Activated T-helper 2 cell treated with anti-CD3 and anti-CD28 coated beads, Interferon-gamma antibody, Interleukin-2, Interleukin-4, amounts not matched to agents 10 μg/mL and 5 μg/mL and 100 μg/mL, durations not matched to agents 14 hours and 24 hours and 36 hours (primary cell): ENCODE results near the gene TTYH2. TPM values are rescaled to one million over a fixed set of nuclear protein-coding genes. Genes with fewer than 3 reads are reported as not detected.
"Not testable (repeated sequence)": the region's sequence is repeated elsewhere in the genome, so short reads cannot be mapped to it uniquely, and the experiment has no call there.

Source experiments
- DNase-seq: peaks from one replicate; pipeline ENCODE4 v3.0.0; 2021; ENCODE audit warnings: low spot score
- H3K27ac Mint-ChIP-seq: one replicate; pipeline ENCODE4 v1.8.0; 2021; ENCODE audit warnings: mixed read lengths
- H3K27me3 Mint-ChIP-seq: one replicate; pipeline ENCODE4 v1.8.0; 2021; ENCODE audit warnings: low read depth, mixed read lengths
- H3K36me3 Mint-ChIP-seq: one replicate; pipeline ENCODE4 v1.8.0; 2021; ENCODE audit warnings: low read depth, mixed read lengths
- H3K4me1 Mint-ChIP-seq: one replicate; pipeline ENCODE4 v1.8.0; 2021; ENCODE audit warnings: low read depth, mixed read lengths
- H3K4me3 Mint-ChIP-seq: one replicate; pipeline ENCODE4 v1.8.0; 2021; ENCODE audit warnings: low read depth, mild to moderate bottlenecking, moderate library complexity, mixed read lengths
- H3K9me3 Mint-ChIP-seq: one replicate; pipeline ENCODE4 v1.8.0; 2021; ENCODE audit warnings: mixed read lengths
- intact Hi-C: fragments of 100-400 bp; cut with micrococcal nuclease; formaldehyde crosslinking; loops from one replicate; pipeline ENCODE4 v1.15.1; 2023
- total RNA-seq: library from RNA; stranded (reverse); gene quantifications from 2 replicates; pipeline ENCODE4 v1.2.3, GENCODE V29; 2022

The TTYH2 gene
- total RNA-seq, 1 donor from 2014 or later = 17.0 TPM

DNA sequence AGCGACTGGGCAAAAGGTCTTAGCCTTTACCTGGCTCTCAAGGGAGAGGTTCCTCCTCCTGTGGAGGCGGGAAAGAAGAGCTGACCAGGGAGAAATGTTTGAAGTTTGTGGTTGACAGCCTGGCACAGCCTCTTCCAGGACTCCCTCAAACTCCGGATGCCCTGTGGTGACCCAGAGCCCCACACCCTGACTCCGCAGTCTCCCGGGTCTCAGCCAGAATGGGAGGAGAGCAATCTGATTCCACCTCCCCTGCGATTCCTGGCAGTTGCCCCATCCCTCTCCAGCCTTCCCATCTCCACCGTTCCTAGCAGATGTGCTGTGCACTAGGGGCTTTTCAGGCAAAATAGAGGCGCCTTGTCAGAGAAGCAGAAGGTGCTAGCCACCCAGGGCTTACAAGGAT, 55.2 kb downstream of the TTYH2 start:
- Mint-ChIP-seq H3K9me3 (no peaks in the 10 kb centered on the region), H3K4me3 (no peak overlapping the region), H3K36me3 (peaks cover 4% of the 10 kb centered on the region), H3K27me3 (peaks cover 7% of the 10 kb centered on the region), H3K4me1 (peaks cover 3% of the 10 kb centered on the region), H3K27ac (no peak overlapping the region)
- DNase-seq = no peak
- intact Hi-C loops = no loop called here

DNA sequence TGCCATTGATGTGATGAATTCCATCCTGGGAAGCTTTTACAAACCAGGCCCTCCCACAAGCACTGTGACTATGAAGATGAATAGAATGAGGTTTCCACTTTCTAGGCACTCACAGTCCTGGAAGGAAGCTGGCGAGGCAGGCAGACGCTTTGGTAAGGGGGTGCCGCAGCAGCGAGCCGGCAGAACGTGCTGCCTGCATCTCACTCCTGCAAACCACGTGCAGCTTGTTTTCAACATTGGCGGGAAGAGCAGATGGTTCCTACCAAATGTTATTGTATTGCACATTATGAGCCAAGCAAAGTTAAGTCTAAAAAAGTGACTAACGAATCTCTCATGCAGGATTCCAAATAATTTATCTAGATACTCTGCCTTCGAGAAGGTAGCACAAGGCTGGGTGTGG, 57.0 kb downstream of the TTYH2 start:
- peaks cover 18% of the 10 kb centered on the region for H3K4me1 Mint-ChIP-seq
- peaks cover 7% of the 10 kb centered on the region for H3K27me3 Mint-ChIP-seq
- H3K9me3 Mint-ChIP-seq = no peaks in the 10 kb centered on the region
- H3K36me3 Mint-ChIP-seq = peaks cover 4% of the 10 kb centered on the region
- no peak overlapping the region for H3K4me3 Mint-ChIP-seq
- no peak for DNase-seq
- intact Hi-C loops = no loop called here
- no peak overlapping the region for H3K27ac Mint-ChIP-seq

DNA sequence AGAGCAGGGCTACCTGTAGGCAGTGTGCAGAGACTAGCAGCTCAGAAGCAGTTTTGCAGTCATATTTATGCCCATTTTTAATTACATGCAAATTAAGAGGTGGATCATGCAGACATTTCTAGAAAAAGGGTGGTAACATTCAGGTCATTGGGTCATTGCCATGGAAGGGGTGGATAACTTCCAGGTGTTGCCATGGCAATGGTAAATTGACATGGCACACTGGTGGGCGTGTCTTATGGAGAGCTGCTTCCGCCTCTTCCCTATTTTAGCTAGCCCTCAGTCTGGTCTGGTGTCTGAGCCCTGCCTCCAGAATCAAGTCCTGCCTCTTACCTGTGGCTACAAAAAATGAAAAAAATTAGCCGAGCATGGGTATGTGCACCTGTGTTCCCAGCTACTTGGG, 57.9 kb downstream of the TTYH2 start:
- Mint-ChIP-seq H3K36me3 (peaks cover 4% of the 10 kb centered on the region), H3K4me3 (no peak overlapping the region), H3K9me3 (no peaks in the 10 kb centered on the region), H3K27ac (no peak overlapping the region), H3K4me1 (peaks cover 22% of the 10 kb centered on the region), H3K27me3 (peaks cover 7% of the 10 kb centered on the region)
- DNase-seq = no peak
- intact Hi-C loops = no loop called here

DNA sequence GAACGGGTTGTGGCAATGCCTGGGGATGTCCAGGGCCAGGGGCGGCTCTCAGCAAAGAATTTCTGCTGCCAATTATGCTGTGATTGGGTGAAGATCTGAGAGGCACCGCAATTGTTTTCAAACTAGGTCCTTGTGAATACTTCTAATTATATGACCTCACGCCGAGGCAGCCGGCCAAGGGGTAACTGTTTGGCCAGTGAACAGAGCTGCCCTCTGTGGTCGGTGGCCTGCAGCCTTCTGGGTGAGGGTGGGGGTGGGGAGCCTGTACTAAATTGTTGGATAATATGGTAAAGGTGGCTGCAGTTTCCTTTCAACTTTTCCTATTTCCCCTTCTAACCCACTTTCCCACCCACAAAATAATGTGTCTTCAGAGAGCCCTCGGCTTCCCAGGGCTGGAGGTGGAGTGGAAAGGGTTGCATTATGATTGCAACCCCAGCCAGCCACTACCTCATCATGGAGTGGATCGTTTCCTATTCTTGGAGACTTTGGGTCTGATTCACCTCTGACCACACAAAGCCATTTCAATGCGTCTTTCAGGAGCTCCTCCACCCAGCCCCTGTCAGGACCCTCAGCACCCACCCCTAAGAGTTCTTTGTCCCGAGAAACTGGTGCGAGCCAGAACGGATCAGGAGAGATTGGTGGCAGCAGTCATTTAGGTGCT, 58.7 kb downstream of the TTYH2 start:
- peaks cover 4% of the 10 kb centered on the region for H3K36me3 Mint-ChIP-seq
- intact Hi-C loops = no loop called here
- H3K4me3 Mint-ChIP-seq = no peak overlapping the region
- H3K4me1 Mint-ChIP-seq = peaks cover 27% of the 10 kb centered on the region
- H3K27me3 Mint-ChIP-seq = peaks cover 7% of the 10 kb centered on the region
- H3K27ac Mint-ChIP-seq = no peak overlapping the region
- DNase-seq = no peak
- H3K9me3 Mint-ChIP-seq = no peaks in the 10 kb centered on the region

DNA sequence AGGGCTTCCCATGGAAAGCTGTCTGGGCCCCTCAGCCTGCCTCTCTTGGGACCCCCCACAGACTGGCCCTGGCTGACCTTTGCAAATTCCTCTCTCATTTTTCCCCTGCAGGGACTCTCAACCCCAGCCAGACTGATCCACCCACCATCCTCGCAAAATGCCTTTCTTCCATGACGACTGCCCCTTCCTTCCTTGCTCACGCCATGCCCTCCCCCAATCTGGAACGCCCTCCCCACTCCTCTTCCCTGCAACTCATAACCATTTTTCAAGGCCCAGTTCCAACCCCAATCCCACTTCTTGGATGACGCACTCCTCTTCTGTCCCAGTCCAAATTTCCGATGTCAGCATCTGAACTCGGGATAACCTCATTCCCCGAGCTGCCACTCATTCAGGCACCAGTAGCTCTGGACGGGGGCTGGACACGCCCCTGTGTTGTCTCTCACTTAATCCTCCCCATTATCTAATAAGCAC, 59.4 kb downstream of the TTYH2 start:
- H3K9me3 Mint-ChIP-seq = no peaks in the 10 kb centered on the region
- no peak overlapping the region for H3K4me3 Mint-ChIP-seq
- peaks cover under 1% of the 10 kb centered on the region for H3K36me3 Mint-ChIP-seq
- intact Hi-C loops = no loop called here
- no peak for DNase-seq
- H3K27ac Mint-ChIP-seq = no peak overlapping the region
- peaks cover 7% of the 10 kb centered on the region for H3K27me3 Mint-ChIP-seq
- H3K4me1 Mint-ChIP-seq = peaks cover 29% of the 10 kb centered on the region

DNA sequence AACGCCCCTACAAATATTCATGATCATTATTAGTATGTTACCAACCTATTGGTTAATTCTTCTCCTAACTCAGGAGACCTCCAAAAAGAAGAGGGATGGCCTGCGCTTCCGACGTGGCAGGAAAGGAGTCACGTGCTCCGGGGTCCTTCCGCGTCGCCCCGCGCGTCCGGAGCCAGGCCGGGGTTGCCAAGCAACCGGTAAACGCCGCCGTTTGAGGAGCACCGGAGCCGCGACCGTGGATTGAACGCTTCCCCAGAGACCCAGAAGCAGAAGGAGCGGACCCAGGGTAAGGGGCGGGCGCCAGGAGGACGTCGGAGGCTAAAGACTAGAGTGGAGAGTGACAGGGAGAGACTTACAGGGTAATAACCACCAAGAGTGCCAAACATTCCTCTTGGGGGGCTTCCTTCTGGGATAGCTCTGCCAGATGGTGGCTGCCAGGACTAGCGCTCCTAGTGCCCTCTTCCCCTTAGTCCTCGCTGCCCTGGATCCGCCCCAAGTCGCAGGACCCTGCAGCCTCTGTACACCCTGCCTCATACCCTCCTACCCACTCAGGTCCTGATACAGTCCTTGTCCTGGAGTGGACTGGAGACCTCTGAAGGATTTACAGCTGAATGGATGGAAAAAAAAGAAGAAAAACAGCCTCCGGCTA, 60.8 kb downstream of the TTYH2 start, which contains the start of gene DNAI2:
DNAI2 (plus strand) TSS at position 175 of the 649 bp plus-strand sequence. CDS start 7,584 bp downstream, outside the sequence.
- peaks cover 4% of the 10 kb centered on the region for H3K36me3 Mint-ChIP-seq
- intact Hi-C loops = no loop called here
- DNase-seq = no peak
- H3K4me3 Mint-ChIP-seq = peak within 1 kb of the TSS; percentile 45
- peaks cover 7% of the 10 kb centered on the region for H3K27me3 Mint-ChIP-seq
- no peak within 1 kb of the TSS for H3K27ac Mint-ChIP-seq
- no peaks in the 10 kb centered on the region for H3K9me3 Mint-ChIP-seq
- H3K4me1 Mint-ChIP-seq = peaks cover 34% of the 10 kb centered on the region

DNA sequence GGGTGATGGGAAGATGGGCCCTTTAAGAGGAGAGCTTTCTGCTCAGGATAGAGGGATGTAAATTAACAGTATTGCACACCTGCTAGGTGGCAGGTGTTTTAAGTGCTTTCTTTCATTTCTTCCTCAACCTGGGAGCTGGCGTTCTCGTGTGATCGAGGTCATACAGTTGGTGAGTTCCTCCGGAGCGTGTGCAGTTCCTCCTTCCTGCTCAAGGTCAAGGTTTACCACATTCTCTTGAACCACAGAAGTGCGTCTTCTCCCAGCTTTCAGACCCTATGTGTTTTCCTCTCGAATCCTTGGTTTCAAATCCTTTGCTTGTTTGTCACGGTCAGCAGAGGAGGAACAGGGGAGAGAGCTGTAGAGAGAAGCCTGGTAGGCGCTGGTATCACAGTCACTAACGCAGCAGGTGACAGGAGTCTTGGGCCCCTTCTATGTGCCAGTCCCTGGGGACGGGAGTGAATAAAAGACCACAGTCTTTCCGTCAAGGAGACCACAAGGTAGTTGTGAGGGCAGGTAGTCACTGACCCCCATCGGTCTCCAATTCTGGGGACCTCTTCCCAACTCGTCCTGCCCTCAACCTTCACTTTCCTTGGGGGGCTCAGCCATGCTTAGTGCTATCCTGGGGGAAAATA, 61.5 kb downstream of the TTYH2 start:
- Mint-ChIP-seq H3K9me3 (no peaks in the 10 kb centered on the region), H3K36me3 (peaks cover 5% of the 10 kb centered on the region), H3K27ac (no peak overlapping the region), H3K27me3 (peaks cover 7% of the 10 kb centered on the region), H3K4me1 (peaks cover 36% of the 10 kb centered on the region), H3K4me3 (no peak overlapping the region)
- intact Hi-C loops = no loop called here
- DNase-seq = no peak

DNA sequence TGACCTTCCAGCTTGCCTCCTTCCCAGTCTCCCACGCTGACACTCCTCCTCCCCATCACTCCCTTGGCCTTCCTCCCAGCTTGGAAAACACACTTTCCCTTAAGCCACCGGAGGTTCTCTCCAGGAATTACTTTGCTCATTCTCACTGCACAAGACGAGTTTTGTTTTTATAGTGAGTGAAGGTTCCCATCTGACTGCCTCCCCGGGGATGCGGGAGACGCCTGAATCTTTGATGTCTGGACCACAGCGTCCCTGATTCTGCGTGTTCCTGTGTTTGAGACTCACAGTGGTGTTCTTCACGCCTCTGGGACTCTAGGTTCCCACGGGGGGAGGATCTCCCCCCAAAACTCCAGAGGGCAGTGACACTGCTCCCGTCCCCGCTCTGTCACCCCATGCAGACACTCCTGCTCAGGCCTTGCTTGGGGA, 62.7 kb downstream of the TTYH2 start:
- DNase-seq = no peak
- Mint-ChIP-seq H3K9me3 (no peaks in the 10 kb centered on the region), H3K4me1 (peaks cover 47% of the 10 kb centered on the region), H3K36me3 (peaks cover 8% of the 10 kb centered on the region), H3K4me3 (no peak overlapping the region), H3K27me3 (peaks cover 7% of the 10 kb centered on the region), H3K27ac (no peak overlapping the region)
- intact Hi-C loops = no loop called here

DNA sequence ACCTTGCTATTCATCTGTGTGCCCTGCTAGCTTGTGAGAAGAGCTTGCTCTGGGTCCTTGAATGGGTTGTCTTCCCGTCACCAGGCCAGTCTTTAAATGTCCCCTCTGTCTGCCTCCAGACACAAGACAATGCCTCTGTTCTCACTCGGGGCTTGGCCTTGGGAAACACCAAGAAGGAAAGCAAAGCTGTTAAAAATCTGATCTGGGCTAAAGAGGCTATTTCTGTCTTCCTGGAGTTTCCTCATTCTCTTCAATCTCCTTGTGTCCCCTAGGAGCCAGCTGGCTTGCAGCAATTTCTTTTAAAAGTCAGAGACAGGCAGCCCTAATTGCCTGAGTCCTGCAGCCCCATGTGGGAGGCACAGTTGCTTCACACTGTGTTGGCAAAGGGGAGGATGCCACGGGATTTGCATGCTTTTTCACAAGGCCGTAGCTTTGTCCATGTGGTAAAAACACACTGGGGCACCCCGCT, 63.2 kb downstream of the TTYH2 start:
- intact Hi-C loops = no loop called here
- Mint-ChIP-seq H3K9me3 (no peaks in the 10 kb centered on the region), H3K36me3 (peaks cover 8% of the 10 kb centered on the region), H3K27me3 (peaks cover 7% of the 10 kb centered on the region), H3K4me1 (peaks cover 47% of the 10 kb centered on the region), H3K27ac (peak overlapping the region; percentile 44), H3K4me3 (no peak overlapping the region)
- no peak for DNase-seq

DNA sequence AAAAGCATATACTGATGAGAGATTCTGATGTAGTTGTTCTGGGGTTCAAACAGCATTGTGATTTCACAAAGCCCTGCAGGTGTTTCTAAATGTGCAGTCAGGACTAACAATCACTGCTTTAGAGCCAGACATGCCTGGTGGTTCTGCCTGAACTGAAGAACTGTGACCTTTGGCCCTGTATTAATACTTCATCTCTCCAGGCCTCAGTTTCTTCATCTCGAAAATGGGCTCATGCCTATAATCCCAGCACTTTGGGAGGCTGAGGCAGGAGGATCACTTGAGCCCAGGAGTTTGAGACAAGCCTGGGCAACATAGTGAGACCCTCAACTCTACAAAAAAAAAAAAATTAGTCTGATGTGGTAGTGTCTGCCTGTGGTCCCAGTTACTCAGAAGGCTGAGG, 64.6 kb downstream of the TTYH2 start:
- peak overlapping the region; percentile 55 for H3K27ac Mint-ChIP-seq
- intact Hi-C loops = no loop called here
- H3K4me1 Mint-ChIP-seq = peaks cover 55% of the 10 kb centered on the region
- H3K4me3 Mint-ChIP-seq = no peak overlapping the region
- H3K27me3 Mint-ChIP-seq = peaks cover 4% of the 10 kb centered on the region
- peaks cover 8% of the 10 kb centered on the region for H3K36me3 Mint-ChIP-seq
- no peak for DNase-seq
- H3K9me3 Mint-ChIP-seq = no peaks in the 10 kb centered on the region

DNA sequence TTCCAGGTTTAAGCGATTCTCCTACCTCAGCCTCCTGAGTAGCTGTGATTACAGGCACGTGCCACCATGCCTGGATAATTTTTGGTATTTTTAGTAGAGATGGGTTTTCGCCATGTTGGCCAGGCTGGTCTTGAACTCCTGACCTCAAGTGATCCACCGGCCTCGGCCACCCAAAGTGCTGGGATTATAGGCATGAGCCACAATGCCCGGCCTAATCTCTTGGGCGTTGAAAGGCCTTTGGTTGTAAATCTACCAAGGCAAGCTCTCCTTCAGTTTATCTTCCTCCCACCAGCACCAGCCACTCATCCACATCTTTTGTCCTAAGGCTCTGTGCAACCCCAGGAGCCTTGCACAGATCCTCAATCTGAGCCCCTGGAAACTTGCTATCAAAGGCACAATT, 66.2 kb downstream of the TTYH2 start:
- not testable (repeated sequence) for H3K36me3 Mint-ChIP-seq, DNase-seq, H3K9me3 Mint-ChIP-seq, H3K27me3 Mint-ChIP-seq
- Mint-ChIP-seq H3K4me1 (peaks cover 50% of the 10 kb centered on the region), H3K27ac (peak overlapping the region; percentile 90), H3K4me3 (peak overlapping the region; percentile 9)
- intact Hi-C loops = loop anchor here (5.0 kb wide), 2 partner anchors 233 to 463 kb away; no protein-coding TSS in a partner anchor

DNA sequence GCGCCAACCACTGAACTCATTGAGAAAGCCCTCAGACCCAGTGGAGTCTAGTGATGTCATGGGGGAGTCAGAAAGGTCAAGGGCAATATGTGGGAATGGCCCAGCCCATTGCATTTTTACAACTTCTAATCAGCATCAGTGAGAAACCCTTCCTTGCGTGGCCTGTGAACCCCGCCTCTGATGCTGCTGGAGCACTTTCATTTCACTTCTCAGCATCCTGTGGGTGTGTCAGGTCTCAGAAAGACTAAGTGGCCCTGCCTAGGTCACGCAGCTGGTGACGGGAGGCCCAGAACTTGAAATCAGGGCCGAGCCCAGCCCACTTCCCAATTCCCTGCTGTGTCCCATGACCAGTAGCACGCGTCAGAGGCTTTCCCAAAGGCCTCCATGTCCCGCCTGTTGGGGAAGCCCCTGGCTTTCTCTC, 66.7 kb downstream of the TTYH2 start:
- no peaks in the 10 kb centered on the region for H3K9me3 Mint-ChIP-seq
- H3K36me3 Mint-ChIP-seq = peaks cover 8% of the 10 kb centered on the region
- H3K27ac Mint-ChIP-seq = peak overlapping the region; percentile 90
- intact Hi-C loops = loop anchor here (5.0 kb wide), 2 partner anchors 232 to 462 kb away; no protein-coding TSS in a partner anchor
- peak overlapping the region; percentile 9 for H3K4me3 Mint-ChIP-seq
- peak; percentile 69 for DNase-seq
- H3K4me1 Mint-ChIP-seq = peaks cover 50% of the 10 kb centered on the region
- no peaks in the 10 kb centered on the region for H3K27me3 Mint-ChIP-seq

DNA sequence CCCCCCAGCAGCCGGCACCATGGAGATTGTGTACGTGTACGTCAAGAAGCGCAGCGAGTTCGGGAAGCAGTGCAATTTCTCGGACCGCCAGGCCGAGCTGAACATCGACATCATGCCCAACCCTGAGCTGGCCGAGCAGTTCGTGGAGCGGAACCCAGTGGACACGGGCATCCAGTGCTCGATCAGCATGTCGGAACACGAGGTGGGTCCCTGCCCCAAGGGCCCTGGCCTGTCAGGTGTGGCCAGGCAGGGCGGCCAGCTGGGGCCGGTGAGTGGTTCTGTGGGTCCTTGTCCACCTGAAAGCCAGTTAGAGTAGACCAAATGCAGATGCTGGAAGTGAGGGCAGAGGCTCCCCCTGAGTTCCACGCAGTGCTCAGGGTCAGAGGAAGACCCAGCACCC, 68.4 kb downstream of the TTYH2 start:
- peaks cover 8% of the 10 kb centered on the region for H3K36me3 Mint-ChIP-seq
- H3K27me3 Mint-ChIP-seq = no peaks in the 10 kb centered on the region
- H3K4me3 Mint-ChIP-seq = no peak overlapping the region
- peaks cover 48% of the 10 kb centered on the region for H3K4me1 Mint-ChIP-seq
- intact Hi-C loops = loop anchor here (2.0 to 5.0 kb wide), 3 partner anchors 71 to 461 kb away; no protein-coding TSS in a partner anchor
- peak overlapping the region; percentile 98 for H3K27ac Mint-ChIP-seq
- H3K9me3 Mint-ChIP-seq = no peaks in the 10 kb centered on the region
- no peak for DNase-seq
